A673 (cell line): ENCODE results near the gene OR4N5.

Experiments used
- EZH2 ChIP-seq: fragments of 200-600 bp; sonication (generic); IDR thresholded peaks from 2 replicates; pipeline ENCODE4 v1.6.1; 2017; ENCODE audit warnings: borderline replicate concordance, low read depth, mild to moderate bottlenecking, mixed read lengths, antibody characterized with exemption, low read length; ENCODE audit not compliant: poor library complexity, severe bottlenecking
- TF ChIP-seq, protein P1 (sequence below): fragments of 300-800, 200-600 bp; sonication (generic); conservative IDR thresholded peaks from 2 replicates; pipeline ENCODE4 v1.5.1; 2017; ENCODE audit warnings: low read depth, mild to moderate bottlenecking, antibody characterized with exemption, low read length, moderate library complexity, mixed read lengths

DNA sequence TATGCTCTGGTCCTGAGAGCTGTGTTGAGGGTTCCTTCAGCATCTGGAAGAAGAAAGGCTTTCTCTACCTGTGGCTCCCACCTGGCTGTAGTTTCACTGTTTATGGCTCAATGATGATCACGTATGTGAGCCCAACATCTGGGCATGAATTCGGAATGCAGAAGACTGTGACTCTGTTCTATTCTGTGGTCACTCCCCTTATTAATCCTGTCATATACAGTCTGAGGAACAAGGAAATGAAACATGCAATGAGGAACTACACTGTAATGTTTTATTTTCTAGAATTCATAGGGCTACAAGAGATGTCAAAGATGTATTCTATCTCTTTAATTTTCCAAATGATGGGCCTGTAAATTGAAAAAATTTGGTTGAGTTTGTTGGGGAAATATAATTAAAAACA lies 41.3 kb downstream of the OR4N5 start:
- TF ChIP-seq, protein P1, sequence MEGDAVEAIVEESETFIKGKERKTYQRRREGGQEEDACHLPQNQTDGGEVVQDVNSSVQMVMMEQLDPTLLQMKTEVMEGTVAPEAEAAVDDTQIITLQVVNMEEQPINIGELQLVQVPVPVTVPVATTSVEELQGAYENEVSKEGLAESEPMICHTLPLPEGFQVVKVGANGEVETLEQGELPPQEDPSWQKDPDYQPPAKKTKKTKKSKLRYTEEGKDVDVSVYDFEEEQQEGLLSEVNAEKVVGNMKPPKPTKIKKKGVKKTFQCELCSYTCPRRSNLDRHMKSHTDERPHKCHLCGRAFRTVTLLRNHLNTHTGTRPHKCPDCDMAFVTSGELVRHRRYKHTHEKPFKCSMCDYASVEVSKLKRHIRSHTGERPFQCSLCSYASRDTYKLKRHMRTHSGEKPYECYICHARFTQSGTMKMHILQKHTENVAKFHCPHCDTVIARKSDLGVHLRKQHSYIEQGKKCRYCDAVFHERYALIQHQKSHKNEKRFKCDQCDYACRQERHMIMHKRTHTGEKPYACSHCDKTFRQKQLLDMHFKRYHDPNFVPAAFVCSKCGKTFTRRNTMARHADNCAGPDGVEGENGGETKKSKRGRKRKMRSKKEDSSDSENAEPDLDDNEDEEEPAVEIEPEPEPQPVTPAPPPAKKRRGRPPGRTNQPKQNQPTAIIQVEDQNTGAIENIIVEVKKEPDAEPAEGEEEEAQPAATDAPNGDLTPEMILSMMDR: no peak
- no peak for TF ChIP-seq EZH2
